DMS 273 (cell line): ENCODE measurements around the gene NFYC.

Experiments used
- DNase-seq: peaks from one replicate; lab custom pipeline; 2025; ENCODE audit not compliant: unreplicated experiment; lab: John Stamatoyannopoulos, UW

NFYC gene

GRCh38 chr1:40756523-40756922 is 65.0 kb downstream of the NFYC start:
- DNase-seq = no peak

DNA sequence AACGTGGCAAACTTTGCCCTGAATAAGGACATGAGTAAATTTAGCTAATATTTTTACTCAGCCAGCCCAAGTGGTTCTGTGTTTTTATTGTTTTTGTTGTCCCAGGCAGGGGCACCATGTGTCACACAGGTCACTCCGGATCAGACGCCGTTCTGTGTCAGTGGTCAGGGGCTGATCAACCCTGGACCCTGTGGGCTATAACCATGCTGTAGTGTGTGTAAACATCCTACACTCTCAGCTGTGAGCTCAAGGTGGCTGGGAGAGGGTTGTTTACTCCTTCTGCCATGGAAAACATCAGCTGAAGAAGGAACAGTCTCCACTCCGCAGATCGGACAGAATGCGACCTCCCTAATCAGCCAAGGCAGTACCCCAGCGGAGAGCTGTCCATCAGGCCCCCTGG is 65.6 kb downstream of the NFYC start:
- no peak for DNase-seq

GRCh38 chr1:40758004-40758403 is 66.5 kb downstream of the NFYC start:
- no peak for DNase-seq

DNA sequence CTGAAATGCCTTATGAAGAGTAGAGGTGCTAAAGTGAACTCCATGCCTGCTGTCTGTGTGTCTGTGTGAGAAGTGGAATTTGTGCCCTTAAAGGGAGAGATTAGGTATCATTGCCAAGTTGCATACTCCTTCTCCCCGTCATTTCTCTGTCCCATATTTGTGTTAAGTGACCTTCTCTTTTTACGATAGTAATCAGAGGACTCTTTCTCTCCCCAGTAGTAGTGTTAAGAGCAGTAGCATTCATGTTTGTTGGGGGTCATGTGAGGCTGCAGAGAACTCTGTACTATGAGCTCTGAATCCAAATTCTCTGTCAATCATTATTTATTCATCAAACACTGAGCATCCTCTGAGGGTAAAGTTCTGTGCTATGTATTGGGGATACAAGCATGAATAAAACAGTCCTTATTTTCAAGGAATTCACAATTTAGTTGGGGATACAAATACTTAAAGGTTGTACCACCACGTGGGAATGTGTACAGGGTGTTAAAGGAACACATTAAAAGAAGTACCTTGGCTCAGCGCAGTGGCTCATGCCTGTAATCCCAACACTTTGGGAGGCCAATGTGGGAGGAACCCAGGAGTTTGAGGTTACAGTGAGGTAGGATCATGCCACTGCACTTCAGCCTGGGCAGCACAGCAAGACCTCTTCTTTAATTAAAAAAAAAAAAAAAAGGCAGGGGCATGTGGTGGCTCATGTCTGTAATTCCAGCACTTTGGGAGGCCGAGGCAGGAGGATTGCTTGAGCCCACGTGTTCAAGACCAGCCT is 67.3 kb downstream of the NFYC start:
- DNase-seq = no peak

GRCh38 chr1:40760984-40761383 is 69.5 kb downstream of the NFYC start:
- DNase-seq = no peak

DNA sequence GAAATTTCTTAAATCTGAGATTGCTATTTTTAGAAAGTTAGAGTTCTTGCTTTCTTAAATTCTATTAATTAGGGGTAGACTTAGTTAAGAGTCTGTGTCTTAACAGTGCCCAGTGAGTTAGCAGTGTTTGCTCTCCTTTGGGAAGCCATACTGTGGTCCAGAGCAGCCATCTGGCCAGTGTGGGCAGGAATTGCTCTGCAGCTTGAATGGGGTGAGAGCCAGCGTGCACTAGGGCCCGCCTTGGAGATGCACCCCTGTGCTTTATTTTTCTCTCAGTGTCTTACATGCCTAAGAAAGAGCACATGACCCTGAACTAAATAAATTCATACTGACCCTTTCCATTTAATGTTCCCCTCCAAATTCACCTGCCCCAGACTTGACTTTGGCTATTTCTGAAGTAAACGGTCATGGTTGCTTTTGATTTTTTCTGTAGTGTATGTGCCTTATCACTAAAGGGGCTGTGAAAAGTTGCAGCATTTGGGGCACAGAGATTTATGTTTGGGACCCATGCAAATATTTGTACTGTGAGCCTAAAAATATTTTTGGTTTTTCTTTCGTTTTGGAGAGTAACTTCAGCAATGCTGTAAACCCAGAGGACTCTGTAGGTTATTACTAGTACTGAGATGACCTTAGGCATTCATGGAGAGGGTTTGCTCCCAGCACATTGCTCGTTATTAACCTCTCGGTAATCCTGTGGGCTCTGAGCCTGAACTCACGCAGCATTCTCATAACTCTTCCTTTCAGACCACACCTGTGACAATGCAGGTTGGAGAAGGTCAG is 70.8 kb downstream of the NFYC start:
- DNase-seq = no peak

GRCh38 chr1:40763742-40764532 is 72.4 kb downstream of the NFYC start:
- DNase-seq = no peak

GRCh38 chr1:40764981-40765380 is 73.5 kb downstream of the NFYC start:
- DNase-seq = no peak

DNA sequence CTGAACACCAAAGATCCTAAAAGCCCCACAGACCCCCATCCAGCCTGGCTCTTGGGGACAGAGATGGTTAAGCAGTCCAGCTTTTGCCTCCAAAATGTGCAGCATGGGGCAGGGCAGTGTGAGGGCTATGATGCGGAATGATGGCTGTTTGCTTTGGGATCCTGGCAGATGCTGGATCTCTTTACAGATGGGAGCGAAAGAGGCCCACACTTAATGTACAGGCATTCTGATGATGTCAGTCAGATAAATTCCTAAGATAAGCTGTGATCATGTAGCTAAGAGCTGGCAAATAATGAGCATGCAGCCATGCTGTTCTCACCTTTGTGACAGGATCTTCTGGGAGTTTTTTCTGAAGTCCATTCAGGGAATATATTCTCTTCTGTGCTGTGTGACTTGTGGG is 74.5 kb downstream of the NFYC start:
- peak; percentile 100 for DNase-seq

DNA sequence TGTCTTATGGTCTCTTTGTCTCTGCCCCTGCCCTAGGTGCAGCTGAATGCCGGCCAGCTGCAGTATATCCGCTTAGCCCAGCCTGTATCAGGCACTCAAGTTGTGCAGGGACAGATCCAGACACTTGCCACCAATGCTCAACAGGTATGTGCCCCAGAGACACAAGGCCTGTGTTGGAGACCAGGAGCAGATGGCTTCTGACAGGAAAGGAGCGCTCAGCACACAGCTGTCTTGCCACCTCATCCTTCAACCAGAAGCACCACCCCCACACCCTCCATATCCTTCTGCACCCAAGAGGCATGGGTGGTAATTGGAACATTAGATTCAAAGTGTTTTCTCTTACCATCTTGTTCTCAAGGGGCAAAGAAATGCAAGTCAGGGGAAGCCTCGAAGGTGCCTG is 75.1 kb downstream of the NFYC start:
- DNase-seq = peak; percentile 89

DNA sequence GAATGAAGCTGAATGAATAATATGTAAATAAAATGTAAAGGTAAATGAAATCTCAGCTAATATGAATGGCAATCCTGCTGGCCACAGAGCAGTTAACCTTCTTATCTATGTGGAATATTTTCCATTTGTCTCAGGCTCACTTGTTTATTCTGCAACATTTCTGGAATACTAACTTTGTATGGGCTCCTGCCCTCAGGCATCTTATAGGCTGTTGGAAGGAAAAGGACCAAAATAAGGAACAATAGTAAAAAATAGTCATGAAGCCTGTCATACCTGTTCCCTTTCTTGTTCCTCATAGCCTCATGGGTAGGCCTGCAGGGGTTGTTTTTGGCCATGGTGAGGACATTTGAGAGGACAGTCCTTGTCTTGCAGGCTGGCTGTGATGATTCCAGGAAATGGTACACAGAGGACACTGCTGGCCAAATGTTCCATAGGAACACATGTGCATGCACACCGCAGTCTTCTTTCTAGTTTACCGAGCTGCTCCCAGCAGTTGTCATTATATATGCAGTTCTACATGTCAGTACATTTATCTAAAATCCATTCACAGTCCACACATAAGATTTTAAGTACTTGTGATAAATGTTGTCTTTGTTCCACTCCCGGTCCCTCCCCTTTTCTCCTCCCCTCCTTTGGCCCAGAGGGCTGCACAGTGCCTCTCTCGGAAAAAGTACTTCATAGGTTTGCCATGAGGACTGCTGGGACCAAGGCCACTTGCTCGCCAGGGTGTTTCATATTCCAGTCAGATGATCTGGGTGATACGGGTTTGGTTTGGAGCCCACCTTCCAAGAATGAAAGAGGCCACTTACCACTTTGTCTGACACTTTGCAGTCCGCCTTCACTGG is 76.9 kb downstream of the NFYC start:
- DNase-seq = no peak

GRCh38 chr1:40769815-40770214 is 78.3 kb downstream of the NFYC start:
- DNase-seq = peak; percentile 98

DNA sequence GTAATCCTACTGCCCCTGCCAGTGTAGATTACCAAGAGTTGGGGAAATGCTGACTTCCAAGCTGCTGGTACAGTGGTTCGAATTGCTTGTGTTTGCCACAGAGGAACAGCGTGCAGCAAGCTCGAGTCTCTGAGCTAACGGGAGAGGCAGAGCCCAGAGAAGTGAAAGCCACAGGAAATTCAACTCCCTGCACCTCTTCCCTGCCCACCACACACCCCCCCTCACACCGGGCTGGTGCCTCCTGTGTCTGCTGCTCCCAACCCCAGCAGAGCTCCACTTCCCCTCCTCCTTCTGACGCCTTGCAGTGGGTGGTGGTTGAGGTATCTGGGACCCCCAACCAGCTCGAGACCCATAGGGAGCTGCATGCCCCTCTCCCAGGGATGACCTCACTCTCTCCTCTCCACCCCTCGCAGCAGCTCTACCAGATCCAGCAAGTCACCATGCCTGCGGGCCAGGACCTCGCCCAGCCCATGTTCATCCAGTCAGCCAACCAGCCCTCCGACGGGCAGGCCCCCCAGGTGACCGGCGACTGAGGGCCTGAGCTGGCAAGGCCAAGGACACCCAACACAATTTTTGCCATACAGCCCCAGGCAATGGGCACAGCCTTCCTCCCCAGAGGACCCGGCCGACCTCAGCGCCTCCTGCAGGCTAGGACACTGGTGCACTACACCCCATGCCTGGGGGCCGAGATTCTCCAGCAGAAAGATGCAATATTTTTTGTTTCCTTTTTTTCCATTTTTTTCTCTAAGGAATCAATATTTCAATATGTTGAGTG is 79.0 kb downstream of the NFYC start:
- no peak for DNase-seq

- DNase-seq = peak; percentile 92
These were observed 80.8 kb downstream of the NFYC start for GRCh38 chr1:40772146-40772955.

GRCh38 chr1:40773748-40774265 is 82.3 kb downstream of the NFYC start:
- no peak for DNase-seq

GRCh38 chr1:40774266-40774998 is 82.9 kb downstream of the NFYC start:
- peak; percentile 100 for DNase-seq

DNA sequence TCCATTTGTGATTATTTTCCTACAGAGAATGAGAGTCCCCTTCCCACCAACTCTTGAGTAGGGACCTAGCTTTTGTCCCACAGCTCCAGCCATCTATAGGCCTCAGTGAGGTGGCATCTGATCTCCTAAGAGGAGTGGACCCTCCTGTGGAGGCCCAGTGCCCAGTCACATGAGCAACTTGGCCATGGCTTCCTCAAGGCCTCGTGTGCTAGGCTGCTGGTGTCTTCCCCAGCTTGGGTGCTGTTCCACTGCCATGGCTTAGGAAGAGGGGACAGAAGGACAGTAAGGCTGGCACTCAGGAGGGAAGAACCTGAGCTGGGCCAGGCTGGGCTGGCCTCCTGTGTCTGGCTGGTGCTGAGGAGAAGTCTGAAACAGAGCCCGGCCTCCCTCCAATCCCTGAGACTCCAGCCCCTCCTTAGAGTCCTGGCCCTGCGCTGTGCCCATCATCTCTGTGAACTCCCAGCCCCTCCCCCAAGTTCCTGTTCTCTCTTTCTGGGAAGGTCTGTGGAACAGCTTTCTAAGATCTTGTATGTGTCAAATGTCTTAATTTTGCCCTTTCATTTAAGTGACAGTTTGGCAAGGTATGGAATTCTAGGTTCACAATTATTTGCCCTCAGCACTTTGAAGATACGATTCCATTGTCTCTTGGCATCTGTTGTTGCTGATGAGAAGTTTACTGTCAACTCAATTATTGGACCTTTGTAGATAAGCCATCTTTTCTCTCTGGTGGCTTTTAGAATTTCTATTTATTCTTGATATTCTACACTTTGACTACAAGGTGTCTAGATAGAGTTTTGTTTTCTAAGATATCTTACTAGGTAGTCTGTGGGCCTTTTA is 85.0 kb downstream of the NFYC start:
- DNase-seq = no peak
